HL-60 (cell line): ENCODE results near the gene ITSN2.

Experiments
- DNase-seq, 2 experiments: peaks; one replicate each; pipeline ENCODE4 v3.0.0-alpha.2; 2010 to 2020; ENCODE audit warnings: low read depth in 1 of 2, low spot score in 1 of 2
- H3K27ac ChIP-seq: fragments of 250-450 bp; sonication (Bioruptor Pico); replicated peaks from 2 replicates; pipeline ENCODE4 v1.5.1; 2020; ENCODE audit warnings: mild to moderate bottlenecking, moderate library complexity
- H3K27me3 ChIP-seq: fragments of 250-450 bp; sonication (Bioruptor Pico); 2 replicates; pipeline ENCODE4 v1.5.1; 2021; ENCODE audit warnings: mild to moderate bottlenecking, moderate library complexity; ENCODE audit not compliant: insufficient read depth, poor library complexity, severe bottlenecking
- H3K4me3 ChIP-seq: replicated peaks from 2 replicates; pipeline ENCODE4 v1.5.1; 2011; ENCODE audit warnings: mild to moderate bottlenecking, control low read depth, low read length; ENCODE audit not compliant: insufficient read depth
- CTCF ChIP-seq: IDR thresholded peaks from one replicate; pipeline ENCODE4 v1.5.1; 2011; ENCODE audit warnings: low read length, control low read depth, inconsistent platforms; ENCODE audit not compliant: insufficient read depth
- GABPA ChIP-seq: IDR thresholded peaks from 2 replicates; pipeline ENCODE4 v1.6.1; 2012; ENCODE audit warnings: low read depth
- POLR2AphosphoS5 ChIP-seq: IDR thresholded peaks from 2 replicates; pipeline ENCODE4 v1.6.1; 2012; ENCODE audit warnings: low read depth
- REST ChIP-seq: IDR thresholded peaks from 2 replicates; pipeline ENCODE4 v1.6.1; 2012; ENCODE audit warnings: low read depth; ENCODE audit not compliant: insufficient replicate concordance
- SPI1 ChIP-seq: IDR thresholded peaks from 2 replicates; pipeline ENCODE4 v1.6.1; 2012; ENCODE audit warnings: low read depth, mild to moderate bottlenecking, borderline replicate concordance

Gene ITSN2

GRCh38 chr2:24301599-24301998, 58.7 kb downstream of the ITSN2 start:
- TF ChIP-seq SPI1 (no peak), GABPA (no peak), POLR2AphosphoS5 (no peak), CTCF (no peak), REST (no peak)
- Histone ChIP-seq H3K4me3 (no peak overlapping the region), H3K27me3 (no peaks in the 10 kb centered on the region), H3K27ac (no peak overlapping the region)
- DNase-seq, result no peak

GRCh38 chr2:24297663-24298062, 62.7 kb downstream of the ITSN2 start:
- H3K27ac ChIP-seq, result no peak overlapping the region
- no peaks in the 10 kb centered on the region for H3K27me3 ChIP-seq
- H3K4me3 ChIP-seq, result no peak overlapping the region
- TF ChIP-seq SPI1, result no peak
- no peak for TF ChIP-seq REST
- no peak for TF ChIP-seq CTCF
- TF ChIP-seq POLR2AphosphoS5, result no peak
- no peak for TF ChIP-seq GABPA
- no peak for DNase-seq

- TF ChIP-seq REST, result no peak
- no peak for TF ChIP-seq POLR2AphosphoS5
- no peak for TF ChIP-seq CTCF
- TF ChIP-seq SPI1, result no peak
- TF ChIP-seq GABPA, result no peak
- Histone ChIP-seq H3K27ac (no peak overlapping the region), H3K27me3 (no peaks in the 10 kb centered on the region), H3K4me3 (no peak overlapping the region)
- DNase-seq, result no peak
Observed at GRCh38 chr2:24287171-24287570, 73.2 kb downstream of the ITSN2 start.
